Activated T-cell treated with anti-CD3 and anti-CD28 coated beads, Interleukin-2, amount 50 U/mL, for 4 hours (primary cell): ENCODE results near the gene RASSF6. TPM values are rescaled to one million over a fixed set of nuclear protein-coding genes. Genes with fewer than 3 reads are reported as not detected.
"Not testable (repeated sequence)": the region's sequence is repeated elsewhere in the genome, so short reads cannot be mapped to it uniquely, and the experiment has no call there.

Source experiments
- ATAC-seq, 2 donors: fragments of 200-7000 bp; cut with Tn5 transposase; one replicate each; pipeline ENCODE4 v1.10.0; 2021
- DNase-seq: peaks from one replicate; pipeline ENCODE4 v3.0.0-alpha.2; 2020
- H3K27me3 Mint-ChIP-seq: one replicate; pipeline ENCODE4 v1.8.0; 2021; ENCODE audit warnings: low read depth, mixed read lengths
- H3K36me3 Mint-ChIP-seq: one replicate; pipeline ENCODE4 v1.8.0; 2022; ENCODE audit warnings: mixed read lengths; ENCODE audit not compliant: insufficient read depth
- H3K4me1 Mint-ChIP-seq: one replicate; pipeline ENCODE4 v1.8.0; 2021; ENCODE audit warnings: low read depth, mixed read lengths
- H3K4me3 Mint-ChIP-seq: one replicate; pipeline ENCODE4 v1.8.0; 2021; ENCODE audit warnings: mild to moderate bottlenecking, moderate library complexity, mixed read lengths
- H3K9me3 Mint-ChIP-seq: one replicate; pipeline ENCODE4 v1.8.0; 2021; ENCODE audit warnings: mixed read lengths
- total RNA-seq, 3 donors: library from RNA; stranded (reverse); gene quantifications; one replicate each; pipeline ENCODE4 v1.2.1, GENCODE V29; 2021

RASSF6 gene
- total RNA-seq, 3 donors from 2014 or later, result not detected

DNA sequence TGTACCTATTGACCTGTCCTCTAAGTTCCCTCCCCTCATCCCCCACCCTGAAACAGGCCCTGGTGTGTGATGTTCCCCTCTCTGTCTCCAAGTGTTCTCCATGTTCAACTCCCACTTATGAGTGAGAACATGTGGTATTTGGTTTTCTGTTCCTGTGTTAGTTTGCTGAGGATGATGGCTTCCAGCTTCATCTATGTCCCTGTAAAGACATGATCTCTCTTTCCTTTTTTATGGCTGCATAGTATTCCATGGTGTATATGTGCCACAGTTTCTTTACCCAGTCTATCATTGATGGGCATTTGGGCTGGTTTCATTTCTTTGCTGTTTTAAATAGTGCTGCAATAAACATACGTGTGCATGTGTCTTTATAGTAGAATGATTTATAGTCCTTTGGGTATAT, 8.6 kb upstream of the RASSF6 start:
- peaks cover 12% of the 10 kb centered on the region for H3K27me3 Mint-ChIP-seq
- not testable (repeated sequence) for H3K36me3 Mint-ChIP-seq, H3K4me3 Mint-ChIP-seq, DNase-seq, H3K4me1 Mint-ChIP-seq, H3K9me3 Mint-ChIP-seq, ATAC-seq

- Mint-ChIP-seq H3K4me3 (no peak overlapping the region), H3K4me1 (peaks cover 6% of the 10 kb centered on the region), H3K9me3 (no peaks in the 10 kb centered on the region), H3K27me3 (peaks cover 2% of the 10 kb centered on the region), H3K36me3 (no peaks in the 10 kb centered on the region)
- ATAC-seq (no peak), DNase-seq (no peak)
Measured at GRCh38 chr4:73621357-73621756, 1.1 kb upstream of the RASSF6 start.

DNA sequence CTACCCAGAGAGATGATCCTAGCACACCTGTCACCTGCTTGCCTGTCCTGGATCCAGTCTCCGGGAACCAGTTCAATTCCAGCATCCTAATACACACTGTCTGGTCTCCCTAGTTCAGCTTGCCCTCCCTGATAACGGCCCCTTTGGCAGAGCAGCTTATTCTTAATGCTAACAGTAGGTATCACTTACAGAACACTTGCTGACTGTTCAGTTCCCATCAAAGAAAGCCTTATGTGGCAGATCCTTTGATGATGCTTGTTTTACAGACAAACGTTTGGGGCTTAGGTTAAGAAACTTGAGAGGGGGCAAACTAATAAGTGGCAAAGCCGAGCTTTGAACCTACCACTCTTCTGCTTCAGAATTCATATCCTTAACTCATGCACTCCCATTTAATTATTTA, 890 bp downstream of the RASSF6 start:
- ATAC-seq, result no peak
- Mint-ChIP-seq H3K36me3 (no peaks in the 10 kb centered on the region), H3K4me1 (peaks cover 6% of the 10 kb centered on the region), H3K4me3 (no peak overlapping the region), H3K27me3 (peaks cover 2% of the 10 kb centered on the region), H3K9me3 (no peaks in the 10 kb centered on the region)
- no peak for DNase-seq

GRCh38 chr4:73617256-73617655, 3.0 kb downstream of the RASSF6 start:
- Mint-ChIP-seq H3K36me3 (no peaks in the 10 kb centered on the region), H3K27me3 (peaks cover 9% of the 10 kb centered on the region), H3K4me1 (peaks cover 6% of the 10 kb centered on the region), H3K9me3 (no peaks in the 10 kb centered on the region), H3K4me3 (no peak overlapping the region)
- ATAC-seq, result no peak
- no peak for DNase-seq

- no peaks in the 10 kb centered on the region for H3K9me3 Mint-ChIP-seq
- DNase-seq (no peak), ATAC-seq (no peak)
- H3K4me1 Mint-ChIP-seq, result peaks cover 3% of the 10 kb centered on the region
- H3K27me3 Mint-ChIP-seq, result peaks cover 9% of the 10 kb centered on the region
- H3K4me3 Mint-ChIP-seq, result no peak overlapping the region
- no peaks in the 10 kb centered on the region for H3K36me3 Mint-ChIP-seq
Measured at GRCh38 chr4:73615613-73616012, 4.6 kb downstream of the RASSF6 start.

DNA sequence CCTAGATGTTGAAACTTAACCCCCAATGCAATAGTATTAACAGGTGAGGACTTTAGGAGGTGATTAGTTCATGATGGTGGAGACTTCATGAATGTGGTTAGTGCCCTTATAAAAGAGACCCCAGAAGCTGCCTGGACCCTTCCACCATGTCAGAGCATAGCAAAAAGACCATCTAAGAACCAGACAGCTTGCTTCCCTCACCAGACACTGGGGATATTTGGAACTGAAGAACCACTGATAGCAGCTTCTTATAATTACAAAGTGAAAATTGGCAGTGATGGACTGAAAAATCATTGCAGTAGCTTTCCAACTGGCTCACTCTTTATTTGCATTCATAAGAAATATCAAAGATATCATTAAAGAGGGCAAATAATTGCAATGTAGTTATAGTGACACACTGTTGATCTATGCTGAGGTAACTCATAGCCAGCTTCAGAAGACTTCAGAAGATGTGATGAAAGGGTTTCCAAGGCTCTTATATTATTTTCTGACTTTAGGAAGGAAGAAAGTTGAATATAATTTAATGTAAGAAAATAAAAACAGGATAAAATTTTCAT, 5.8 kb downstream of the RASSF6 start:
- peaks cover 12% of the 10 kb centered on the region for H3K27me3 Mint-ChIP-seq
- no peaks in the 10 kb centered on the region for H3K9me3 Mint-ChIP-seq
- H3K4me3 Mint-ChIP-seq, result no peak overlapping the region
- DNase-seq (no peak), ATAC-seq (no peak)
- H3K4me1 Mint-ChIP-seq, result no peaks in the 10 kb centered on the region
- no peaks in the 10 kb centered on the region for H3K36me3 Mint-ChIP-seq

DNA sequence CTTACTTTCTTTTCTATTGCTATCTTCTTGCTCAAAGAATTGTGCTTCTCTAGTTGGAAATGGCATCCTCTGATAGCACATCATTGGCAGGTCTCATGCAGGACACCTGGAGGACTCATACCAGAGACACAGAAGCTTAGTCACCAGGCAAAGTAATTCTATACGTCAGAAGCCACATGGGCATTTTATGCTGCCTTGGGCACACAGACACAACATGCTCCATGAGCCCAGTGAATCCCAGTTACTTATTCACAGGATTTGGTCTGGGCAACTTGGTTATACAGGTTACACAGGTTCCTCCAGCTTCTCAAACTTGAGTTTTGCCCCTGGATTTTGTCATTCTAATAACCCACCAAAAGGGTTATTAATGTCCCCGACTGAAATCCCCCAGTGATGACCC, 7.1 kb downstream of the RASSF6 start:
- H3K4me3 Mint-ChIP-seq, result no peak overlapping the region
- no peaks in the 10 kb centered on the region for H3K36me3 Mint-ChIP-seq
- peaks cover 12% of the 10 kb centered on the region for H3K27me3 Mint-ChIP-seq
- no peaks in the 10 kb centered on the region for H3K4me1 Mint-ChIP-seq
- ATAC-seq (no peak), DNase-seq (no peak)
- H3K9me3 Mint-ChIP-seq, result no peaks in the 10 kb centered on the region

GRCh38 chr4:73612032-73612431, 8.2 kb downstream of the RASSF6 start:
- no peaks in the 10 kb centered on the region for H3K9me3 Mint-ChIP-seq
- ATAC-seq, result no peak
- H3K4me3 Mint-ChIP-seq, result no peak overlapping the region
- no peak for DNase-seq
- peaks cover 15% of the 10 kb centered on the region for H3K27me3 Mint-ChIP-seq
- no peaks in the 10 kb centered on the region for H3K36me3 Mint-ChIP-seq
- peaks cover 4% of the 10 kb centered on the region for H3K4me1 Mint-ChIP-seq

- Mint-ChIP-seq H3K4me1 (peaks cover 14% of the 10 kb centered on the region), H3K4me3 (no peak overlapping the region), H3K9me3 (no peaks in the 10 kb centered on the region), H3K36me3 (no peaks in the 10 kb centered on the region), H3K27me3 (peaks cover 12% of the 10 kb centered on the region)
- ATAC-seq (no peak), DNase-seq (no peak)
Measured at GRCh38 chr4:73609706-73610105, 10.5 kb downstream of the RASSF6 start.

DNA sequence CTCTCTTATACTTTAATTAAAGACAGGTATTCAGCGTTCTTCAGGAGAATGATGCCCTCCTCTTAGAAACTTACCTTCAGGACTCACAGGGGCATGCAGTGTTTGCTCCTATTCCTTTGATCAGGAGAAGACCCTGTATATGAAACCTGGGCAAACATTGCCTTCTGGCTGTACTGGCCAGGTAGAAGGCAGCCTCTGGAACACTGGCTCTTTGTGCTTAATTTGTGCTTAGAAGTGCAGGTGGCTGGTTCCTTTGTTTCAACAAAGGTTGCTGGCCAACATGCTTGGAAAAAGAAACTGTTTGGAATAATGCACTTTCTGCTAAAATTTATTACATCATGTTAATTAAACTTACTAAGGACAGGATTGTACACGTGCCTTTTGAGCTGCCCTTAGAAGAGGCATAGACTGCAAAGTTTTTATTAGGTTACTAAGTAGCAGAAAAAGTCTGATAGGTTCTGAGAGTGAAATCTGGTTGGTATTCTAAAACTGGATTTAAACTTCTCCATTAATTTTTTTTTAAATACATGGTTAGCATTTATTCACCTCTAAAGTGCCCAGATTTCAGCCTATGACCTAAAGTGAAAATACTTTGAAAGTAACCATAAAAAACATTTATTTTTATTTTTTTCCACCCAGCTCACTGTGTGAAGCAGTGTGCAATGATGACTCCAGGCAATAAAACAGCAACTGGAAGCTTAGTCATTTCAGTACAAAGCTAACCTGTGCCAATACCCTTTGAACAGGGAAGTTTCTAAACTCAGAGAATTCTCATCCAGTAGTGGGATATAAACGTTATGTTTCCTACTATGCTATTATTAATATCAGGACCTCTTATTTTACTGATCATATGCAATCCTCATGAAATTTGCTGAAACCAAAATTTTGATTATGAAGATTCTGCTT, 11.3 kb downstream of the RASSF6 start:
- no peaks in the 10 kb centered on the region for H3K9me3 Mint-ChIP-seq
- no peak for ATAC-seq

DNA sequence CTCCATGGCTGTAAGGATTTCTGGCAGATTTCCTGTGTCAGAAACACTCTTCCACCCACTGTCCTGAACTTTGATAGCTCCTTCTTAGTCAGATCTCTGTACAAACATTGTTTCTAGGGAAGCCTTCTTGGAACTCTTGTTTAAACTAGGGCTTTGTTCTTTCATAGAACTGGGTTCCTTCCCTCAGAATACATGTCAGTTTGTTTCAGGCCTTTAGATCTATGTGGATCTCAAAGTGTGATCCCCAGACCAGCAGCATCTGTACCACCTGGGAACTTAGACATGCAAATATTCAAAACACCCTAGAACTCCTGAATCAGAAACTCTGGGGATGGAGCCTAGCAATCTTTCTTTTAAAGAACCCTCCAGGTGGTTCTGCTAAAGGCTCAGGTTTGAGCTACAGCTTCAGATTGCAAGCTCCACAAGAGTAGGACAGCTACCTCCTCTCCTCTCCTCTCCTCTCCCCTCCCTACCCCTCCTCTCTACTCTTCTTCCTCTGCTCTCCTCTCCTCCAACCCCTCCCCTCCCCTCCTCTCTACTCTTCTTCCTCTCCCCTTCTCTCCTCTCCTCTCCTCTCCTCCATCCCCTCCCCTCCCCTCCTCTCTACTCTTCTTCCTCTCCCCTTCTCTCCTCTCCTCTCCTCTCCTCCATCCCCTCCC, 12.7 kb downstream of the RASSF6 start:
- Mint-ChIP-seq H3K36me3 (no peaks in the 10 kb centered on the region), H3K27me3 (peaks cover 5% of the 10 kb centered on the region), H3K4me3 (no peak overlapping the region), H3K9me3 (no peaks in the 10 kb centered on the region), H3K4me1 (peaks cover 14% of the 10 kb centered on the region)
- no peak for DNase-seq
- ATAC-seq, result no peak

More for the DNA sequence above, 11.3 kb downstream of the RASSF6 start:
- no peak for DNase-seq
- no peak overlapping the region for H3K4me3 Mint-ChIP-seq
- H3K4me1 Mint-ChIP-seq, result peaks cover 14% of the 10 kb centered on the region
- no peaks in the 10 kb centered on the region for H3K36me3 Mint-ChIP-seq
- peaks cover 11% of the 10 kb centered on the region for H3K27me3 Mint-ChIP-seq

GRCh38 chr4:73606465-73606974, 13.7 kb downstream of the RASSF6 start:
- Mint-ChIP-seq H3K4me1 (peaks cover 14% of the 10 kb centered on the region), H3K4me3 (no peak overlapping the region), H3K27me3 (peaks cover 5% of the 10 kb centered on the region), H3K9me3 (no peaks in the 10 kb centered on the region), H3K36me3 (no peaks in the 10 kb centered on the region)
- DNase-seq, result no peak
- ATAC-seq, result no peak

DNA sequence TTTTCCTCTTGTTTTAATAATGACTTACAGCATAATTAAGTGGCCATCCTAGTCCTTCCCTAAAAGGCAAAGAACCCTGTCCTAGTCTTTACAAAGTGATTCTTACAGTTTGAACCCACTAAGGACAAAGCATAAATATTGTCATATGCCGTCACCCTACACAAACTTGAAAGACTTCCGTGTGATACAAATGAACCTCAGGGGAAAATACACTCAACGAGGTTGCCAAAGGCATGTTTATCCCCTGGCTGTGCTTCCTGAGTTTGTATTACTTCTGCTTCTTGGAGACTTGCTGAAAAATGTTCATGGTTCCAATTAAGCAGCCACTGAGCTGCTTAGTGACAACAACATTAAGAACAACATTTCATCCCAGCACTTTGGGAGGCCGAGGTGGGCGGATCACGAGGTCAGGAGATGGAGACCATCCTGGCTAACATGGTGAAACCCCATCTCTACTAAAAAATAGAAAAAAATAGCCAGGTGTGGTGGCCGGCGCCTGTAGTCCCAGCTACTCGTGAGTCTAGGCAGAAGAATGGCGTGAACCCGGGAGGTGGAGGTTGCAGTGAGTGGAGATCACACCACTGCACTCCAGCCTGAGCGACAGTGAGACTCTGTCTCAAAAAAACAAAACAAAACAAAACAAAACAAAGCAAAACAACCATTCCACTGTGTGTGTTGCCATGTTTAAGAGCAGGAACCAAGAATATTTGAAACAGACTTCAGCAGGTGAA, 16.2 kb downstream of the RASSF6 start:
- H3K9me3 Mint-ChIP-seq, result no peaks in the 10 kb centered on the region
- H3K27me3 Mint-ChIP-seq, result peaks cover 3% of the 10 kb centered on the region
- no peaks in the 10 kb centered on the region for H3K36me3 Mint-ChIP-seq
- peaks cover 14% of the 10 kb centered on the region for H3K4me1 Mint-ChIP-seq
- no peak overlapping the region for H3K4me3 Mint-ChIP-seq
- no peak for DNase-seq
- ATAC-seq, result no peak

DNA sequence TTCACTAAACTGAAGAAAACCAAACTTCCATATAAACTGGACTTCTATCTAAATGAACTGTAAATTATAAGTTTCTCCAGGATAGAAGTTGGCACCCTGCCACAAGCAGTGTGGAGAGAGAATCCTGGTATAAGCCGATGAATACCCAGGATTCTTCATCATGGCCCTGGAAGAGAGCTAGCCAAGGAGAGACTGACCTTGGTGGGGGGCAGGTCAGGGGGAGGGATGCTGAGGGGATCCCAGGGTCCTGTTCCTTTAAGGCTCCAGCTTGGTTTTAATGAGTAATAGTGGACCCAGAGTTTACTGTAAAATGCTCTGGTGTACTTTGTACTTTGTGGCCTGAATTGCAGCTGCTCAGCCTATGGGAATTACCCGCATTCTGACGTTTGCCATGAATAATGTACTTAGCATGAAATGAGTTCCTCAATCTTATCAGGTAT, 16.9 kb downstream of the RASSF6 start:
- H3K9me3 Mint-ChIP-seq, result no peaks in the 10 kb centered on the region
- H3K4me1 Mint-ChIP-seq, result peaks cover 14% of the 10 kb centered on the region
- peaks cover 3% of the 10 kb centered on the region for H3K27me3 Mint-ChIP-seq
- H3K4me3 Mint-ChIP-seq, result no peak overlapping the region
- no peaks in the 10 kb centered on the region for H3K36me3 Mint-ChIP-seq
- ATAC-seq (no peak), DNase-seq (no peak)
